Measurements from ENCODE around the gene CPAMD8. TPM values are rescaled to one million over a fixed set of nuclear protein-coding genes. Genes with fewer than 3 reads are reported as not detected.

Gene CPAMD8
- total RNA-seq, 1 experiment from 2014 or later, result 0.20 TPM

- Histone ChIP-seq H3K36me3 (ENCODE audit: control insufficient read depth in 1 of 2, insufficient read depth in 2 of 2, low read length in 2 of 2) (no peaks in the 10 kb centered on the region), H3K9me2 (ENCODE audit: insufficient read depth) (no peaks in the 10 kb centered on the region), H2AFZ (ENCODE audit: low read depth, low read length, poor library complexity, severe bottlenecking) (no peak overlapping the region), H3K27me3 (ENCODE audit: insufficient read depth, low read length) (peaks cover 10% of the 10 kb centered on the region), H3K4me1 (ENCODE audit: control insufficient read depth in 1 of 2, insufficient read depth in 2 of 2, low read length in 2 of 2) (no peaks in the 10 kb centered on the region), H3K79me2 (ENCODE audit: insufficient read depth, low read length) (no peaks in the 10 kb centered on the region), H4K20me1 (ENCODE audit: insufficient read depth) (no peaks in the 10 kb centered on the region), H3K27ac (ENCODE audit: low read depth, low read length) (no peak overlapping the region), H3K9me3 (ENCODE audit: control insufficient read depth in 1 of 2, insufficient read depth in 1 of 2, low read depth in 1 of 2, low read length in 2 of 2) (no peaks in the 10 kb centered on the region), H3K4me2 (ENCODE audit: low read length) (no peak overlapping the region), H3K9ac (ENCODE audit: low read length) (no peak overlapping the region), H3K4me3 (replicated peaks in 1 of 2; ENCODE audit: low read depth in 1 of 2, low read length in 2 of 2) (no peak overlapping the region)
- no peak for TF ChIP-seq FOSL1 (IDR thresholded peaks at IDR 0.05; ENCODE audit: low read depth)
- no peak for TF ChIP-seq REST (IDR thresholded peaks at IDR 0.05; ENCODE audit: low read depth)
- no peak for TF ChIP-seq MAX (IDR thresholded peaks at IDR 0.05)
- TF ChIP-seq EZH2phosphoT487 (IDR thresholded peaks at IDR 0.05; ENCODE audit: borderline replicate concordance), result no peak
- TF ChIP-seq RAD21 (IDR thresholded peaks at IDR 0.05; ENCODE audit: low read depth), result no peak
- no peak for TF ChIP-seq SRF (IDR thresholded peaks at IDR 0.05; ENCODE audit: low read depth)
- no peak for TF ChIP-seq ATF3 (IDR thresholded peaks at IDR 0.05)
- no peak for TF ChIP-seq TCF7L2 (IDR thresholded peaks at IDR 0.05; ENCODE audit: borderline replicate concordance, extremely low read depth, insufficient read depth, insufficient read length)
- TF ChIP-seq SIN3A (IDR thresholded peaks at IDR 0.05; ENCODE audit: low read depth), result no peak
- TF ChIP-seq ZBTB33 (IDR thresholded peaks at IDR 0.05; ENCODE audit: extremely low read depth, insufficient replicate concordance, low read length), result no peak
- no peak for TF ChIP-seq CEBPB (IDR thresholded peaks at IDR 0.05; ENCODE audit: low read depth)
- no peak for TF ChIP-seq EZH2 (IDR thresholded peaks at IDR 0.05)
- TF ChIP-seq CTCF (IDR thresholded peaks at IDR 0.05 in 2 of 3, conservative IDR thresholded peaks at IDR 0.05 in 1 of 3; ENCODE audit: borderline replicate concordance in 1 of 3, insufficient read depth in 1 of 3, low read depth in 2 of 3, low read length in 2 of 3), result no peak
- no TSS peak for BruUV-seq (replicated peaks)
- RAD21 ChIA-PET (ENCODE audit: low non-redundant PET in 1 of 2, low total read pairs in 2 of 2, uncharacterized antibody in 2 of 2, unreplicated experiment in 2 of 2), result no interaction called here
- intact Hi-C loops (cut with micrococcal nuclease), result no loop called here
- ATAC-seq (no peak), DNase-seq (ENCODE audit: low read depth, low spot score) (no peak)
- POLR2A ChIA-PET, result no interaction called here
- CTCF ChIA-PET, result no interaction called here
Measured at GRCh38 chr19:16978156-16978555, 48.5 kb downstream of the CPAMD8 start.
